ENCODE results near the gene TMEM128. TPM values are rescaled to one million over a fixed set of nuclear protein-coding genes. Genes with fewer than 3 reads are reported as not detected.
"Not testable (repeated sequence)": the region's sequence is repeated elsewhere in the genome, so short reads cannot be mapped to it uniquely, and the experiment has no call there.

TMEM128 gene
- total RNA-seq, 2 donors from 2014 or later, result 14.7 to 35.8 TPM

GRCh38 chr4:4217113-4217512 is 30.9 kb downstream of the TMEM128 start:
- H3K36me3 ChIP-seq, result no peaks in the 10 kb centered on the region
- intact Hi-C loops (cut with DNase I), result no loop called here
- H3K27ac ChIP-seq, result no peak overlapping the region
- no peaks in the 10 kb centered on the region for H3K9me3 ChIP-seq
- H3K4me1 ChIP-seq (replicated peaks), result no peaks in the 10 kb centered on the region
- no peak overlapping the region for H3K4me3 ChIP-seq
- 73% methylated on average over 5 of the region's 5 CpGs for WGBS
- DNase-seq (ENCODE audit: low spot score), result no peak
- no peaks in the 10 kb centered on the region for H3K27me3 ChIP-seq (replicated peaks; ENCODE audit: insufficient read depth)
- TF ChIP-seq CTCF (IDR thresholded peaks at IDR 0.05) (no peak), POLR2AphosphoS5 (IDR thresholded peaks at IDR 0.05) (no peak)

DNA sequence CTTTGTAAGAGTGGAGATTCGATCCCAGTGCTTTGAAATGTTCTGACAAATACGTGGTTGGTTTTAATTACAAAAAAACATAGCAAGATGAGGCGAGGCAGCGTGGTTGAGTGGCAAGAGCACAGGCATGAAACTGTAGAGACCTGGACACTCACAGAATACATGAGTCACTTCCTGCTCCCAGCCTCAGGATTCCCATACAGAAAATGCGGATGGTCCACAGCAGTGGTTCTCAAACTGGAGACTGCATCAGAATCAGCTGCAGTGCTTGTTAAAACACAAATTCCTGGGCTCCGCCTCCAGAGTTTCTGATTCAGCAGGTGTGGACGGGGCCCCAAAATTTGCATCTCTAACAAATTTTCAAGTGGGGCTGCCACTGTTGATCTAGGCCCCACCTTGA is 31.4 kb downstream of the TMEM128 start:
- no peaks in the 10 kb centered on the region for H3K27me3 ChIP-seq (replicated peaks; ENCODE audit: insufficient read depth)
- no peaks in the 10 kb centered on the region for H3K4me1 ChIP-seq (replicated peaks)
- intact Hi-C loops (cut with DNase I), result no loop called here
- no peak for DNase-seq (ENCODE audit: low spot score)
- TF ChIP-seq POLR2AphosphoS5 (IDR thresholded peaks at IDR 0.05) (no peak), CTCF (IDR thresholded peaks at IDR 0.05) (no peak), POLR2A (IDR thresholded peaks at IDR 0.05) (no peak)
- no peak overlapping the region for H3K4me3 ChIP-seq
- H3K36me3 ChIP-seq, result no peaks in the 10 kb centered on the region
- H3K27ac ChIP-seq, result no peak overlapping the region
- H3K9me3 ChIP-seq, result no peaks in the 10 kb centered on the region
- WGBS, result 69% methylated on average over 7 of the region's 7 CpGs

GRCh38 chr4:4213674-4214073 is 34.3 kb downstream of the TMEM128 start:
- H3K4me3 ChIP-seq; H3K27ac ChIP-seq; intact Hi-C loops (cut with DNase I); DNase-seq (ENCODE audit: low spot score); H3K36me3 ChIP-seq; H3K27me3 ChIP-seq (replicated peaks; ENCODE audit: insufficient read depth); H3K4me1 ChIP-seq (replicated peaks); H3K9me3 ChIP-seq: not testable (repeated sequence)
- WGBS, result 71% methylated on average over 4 of the region's 4 CpGs

GRCh38 chr4:4206204-4206603 is 41.8 kb downstream of the TMEM128 start:
- no peaks in the 10 kb centered on the region for H3K36me3 ChIP-seq
- intact Hi-C loops (cut with DNase I), result no loop called here
- DNase-seq (ENCODE audit: low spot score), result no peak
- no peak for TF ChIP-seq POLR2A (IDR thresholded peaks at IDR 0.05)
- TF ChIP-seq CTCF (IDR thresholded peaks at IDR 0.05), result no peak
- TF ChIP-seq POLR2AphosphoS5 (IDR thresholded peaks at IDR 0.05), result no peak
- no peaks in the 10 kb centered on the region for H3K27me3 ChIP-seq (replicated peaks; ENCODE audit: insufficient read depth)
- no peak overlapping the region for H3K4me3 ChIP-seq
- no peaks in the 10 kb centered on the region for H3K4me1 ChIP-seq (replicated peaks)
- H3K9me3 ChIP-seq, result no peaks in the 10 kb centered on the region
- H3K27ac ChIP-seq, result no peak overlapping the region

GRCh38 chr4:4204401-4204745 is 43.6 kb downstream of the TMEM128 start:
- WGBS, result 67% methylated on average over 3 of the region's 3 CpGs
- H3K27me3 ChIP-seq (replicated peaks; ENCODE audit: insufficient read depth), result no peaks in the 10 kb centered on the region
- TF ChIP-seq POLR2AphosphoS5 (IDR thresholded peaks at IDR 0.05) (no peak), POLR2A (IDR thresholded peaks at IDR 0.05) (no peak), CTCF (IDR thresholded peaks at IDR 0.05) (no peak)
- H3K36me3 ChIP-seq, result no peaks in the 10 kb centered on the region
- no peak for DNase-seq (ENCODE audit: low spot score)
- H3K9me3 ChIP-seq, result no peaks in the 10 kb centered on the region
- intact Hi-C loops (cut with DNase I), result no loop called here
- H3K27ac ChIP-seq, result no peak overlapping the region
- H3K4me1 ChIP-seq (replicated peaks), result no peaks in the 10 kb centered on the region
- H3K4me3 ChIP-seq, result no peak overlapping the region

All from prostate gland (tissue), 2 donors.